Measurements from ENCODE around the gene TYW1B.
"Not testable (repeated sequence)": the region's sequence is repeated elsewhere in the genome, so short reads cannot be mapped to it uniquely, and the experiment has no call there.

The TYW1B gene

GRCh38 chr7:72730815-72731214 is 97.2 kb downstream of the TYW1B start:
- H3K27ac ChIP-seq (ENCODE audit: poor library complexity, severe bottlenecking); H3K4me3 ChIP-seq (ENCODE audit: severe bottlenecking); H3K27me3 ChIP-seq (ENCODE audit: insufficient read depth, poor library complexity, severe bottlenecking); H3K9me3 ChIP-seq (ENCODE audit: severe bottlenecking); ATAC-seq (ENCODE audit: low read depth); H3K36me3 ChIP-seq (ENCODE audit: low read depth); H3K4me1 ChIP-seq (ENCODE audit: insufficient read depth, poor library complexity, severe bottlenecking); DNase-seq (ENCODE audit: low spot score): not testable (repeated sequence)

- H3K4me3 ChIP-seq (ENCODE audit: severe bottlenecking); H3K27ac ChIP-seq (ENCODE audit: poor library complexity, severe bottlenecking); H3K9me3 ChIP-seq (ENCODE audit: severe bottlenecking); H3K4me1 ChIP-seq (ENCODE audit: insufficient read depth, poor library complexity, severe bottlenecking); DNase-seq (ENCODE audit: low spot score); H3K27me3 ChIP-seq (ENCODE audit: insufficient read depth, poor library complexity, severe bottlenecking); H3K36me3 ChIP-seq (ENCODE audit: low read depth); ATAC-seq (ENCODE audit: low read depth): not testable (repeated sequence)
These were observed 97.6 kb downstream of the TYW1B start for GRCh38 chr7:72730384-72730783.

GRCh38 chr7:72729130-72729529 is 98.9 kb downstream of the TYW1B start:
- not testable (repeated sequence) for H3K4me1 ChIP-seq (ENCODE audit: insufficient read depth, poor library complexity, severe bottlenecking); H3K27me3 ChIP-seq (ENCODE audit: insufficient read depth, poor library complexity, severe bottlenecking); H3K27ac ChIP-seq (ENCODE audit: poor library complexity, severe bottlenecking); ATAC-seq (ENCODE audit: low read depth); DNase-seq (ENCODE audit: low spot score); H3K4me3 ChIP-seq (ENCODE audit: severe bottlenecking); H3K9me3 ChIP-seq (ENCODE audit: severe bottlenecking); H3K36me3 ChIP-seq (ENCODE audit: low read depth)

GRCh38 chr7:72722694-72723093 is 105.3 kb downstream of the TYW1B start:
- not testable (repeated sequence) for H3K27ac ChIP-seq (ENCODE audit: poor library complexity, severe bottlenecking); H3K4me1 ChIP-seq (ENCODE audit: insufficient read depth, poor library complexity, severe bottlenecking); H3K27me3 ChIP-seq (ENCODE audit: insufficient read depth, poor library complexity, severe bottlenecking); DNase-seq (ENCODE audit: low spot score); H3K9me3 ChIP-seq (ENCODE audit: severe bottlenecking); ATAC-seq (ENCODE audit: low read depth); H3K36me3 ChIP-seq (ENCODE audit: low read depth); H3K4me3 ChIP-seq (ENCODE audit: severe bottlenecking)

- not testable (repeated sequence) for H3K4me3 ChIP-seq (ENCODE audit: severe bottlenecking); ATAC-seq (ENCODE audit: low read depth); H3K4me1 ChIP-seq (ENCODE audit: insufficient read depth, poor library complexity, severe bottlenecking); H3K27ac ChIP-seq (ENCODE audit: poor library complexity, severe bottlenecking); H3K9me3 ChIP-seq (ENCODE audit: severe bottlenecking); DNase-seq (ENCODE audit: low spot score); H3K36me3 ChIP-seq (ENCODE audit: low read depth); H3K27me3 ChIP-seq (ENCODE audit: insufficient read depth, poor library complexity, severe bottlenecking)
These were observed 107.1 kb downstream of the TYW1B start for GRCh38 chr7:72720890-72721289.

GRCh38 chr7:72717252-72717774 is 110.7 kb downstream of the TYW1B start:
- not testable (repeated sequence) for H3K27me3 ChIP-seq (ENCODE audit: insufficient read depth, poor library complexity, severe bottlenecking); DNase-seq (ENCODE audit: low spot score); ATAC-seq (ENCODE audit: low read depth); H3K36me3 ChIP-seq (ENCODE audit: low read depth); H3K4me3 ChIP-seq (ENCODE audit: severe bottlenecking); H3K27ac ChIP-seq (ENCODE audit: poor library complexity, severe bottlenecking); H3K4me1 ChIP-seq (ENCODE audit: insufficient read depth, poor library complexity, severe bottlenecking); H3K9me3 ChIP-seq (ENCODE audit: severe bottlenecking)

- not testable (repeated sequence) for H3K4me1 ChIP-seq (ENCODE audit: insufficient read depth, poor library complexity, severe bottlenecking); H3K36me3 ChIP-seq (ENCODE audit: low read depth); H3K4me3 ChIP-seq (ENCODE audit: severe bottlenecking); H3K9me3 ChIP-seq (ENCODE audit: severe bottlenecking); DNase-seq (ENCODE audit: low spot score); H3K27me3 ChIP-seq (ENCODE audit: insufficient read depth, poor library complexity, severe bottlenecking); ATAC-seq (ENCODE audit: low read depth); H3K27ac ChIP-seq (ENCODE audit: poor library complexity, severe bottlenecking)
These were observed 116.1 kb downstream of the TYW1B start for GRCh38 chr7:72711927-72712326.

- no peak for DNase-seq (ENCODE audit: low spot score)
- no peaks in the 10 kb centered on the region for H3K36me3 ChIP-seq (ENCODE audit: low read depth)
- H3K9me3 ChIP-seq (ENCODE audit: severe bottlenecking): no peaks in the 10 kb centered on the region
- H3K27ac ChIP-seq (ENCODE audit: poor library complexity, severe bottlenecking): no peak overlapping the region
- H3K4me1 ChIP-seq (ENCODE audit: insufficient read depth, poor library complexity, severe bottlenecking): no peaks in the 10 kb centered on the region
- no peak for ATAC-seq (ENCODE audit: low read depth)
- TF ChIP-seq CTCF (IDR thresholded peaks at IDR 0.05; ENCODE audit: poor library complexity, severe bottlenecking): no peak
- H3K27me3 ChIP-seq (ENCODE audit: insufficient read depth, poor library complexity, severe bottlenecking): no peaks in the 10 kb centered on the region
- H3K4me3 ChIP-seq (ENCODE audit: severe bottlenecking): no peak overlapping the region
These were observed 117.0 kb downstream of the TYW1B start for GRCh38 chr7:72710983-72711382.
